Cardiac muscle cell (in vitro differentiated cells and primary cell): Measurements from ENCODE around the gene IRF8. TPM values are rescaled to one million over a fixed set of nuclear protein-coding genes. Genes with fewer than 3 reads are reported as not detected.
A peak's percentile ranks its signal among the peaks of the same experiment; 100 is the strongest.

Source experiments
- DNase-seq, 2 donors: peaks; one replicate each; pipeline versions ENCODE4 v3.0.0 to v3.0.0-alpha.2; 2010 to 2017; ENCODE audit warnings: low read depth in 1 of 2, low spot score in 1 of 2
- H3K27ac ChIP-seq: fragments of 200-600 bp; sonication (generic); 2 replicates; pipeline ENCODE4 v1.5.1; 2016
- H3K27me3 ChIP-seq: fragments of 200-600 bp; sonication (generic); 2 replicates; pipeline ENCODE4 v1.6.0; 2016; ENCODE audit warnings: control low read depth
- H3K36me3 ChIP-seq: fragments of 200-600 bp; sonication (generic); 2 replicates; pipeline ENCODE4 v1.5.1; 2016; ENCODE audit warnings: control low read depth
- H3K4me1 ChIP-seq: fragments of 200-600 bp; sonication (generic); 2 replicates; pipeline ENCODE4 v1.8.1; 2017; ENCODE audit warnings: low read depth, mild to moderate bottlenecking, mixed run types
- H3K4me3 ChIP-seq: fragments of 200-600 bp; sonication (generic); 2 replicates; pipeline ENCODE4 v1.5.1; 2016; ENCODE audit warnings: mild to moderate bottlenecking
- H3K9me3 ChIP-seq: fragments of 200-600 bp; sonication (generic); 2 replicates; pipeline ENCODE4 v1.5.1; 2017; ENCODE audit warnings: low read depth, mild to moderate bottlenecking, control low read depth
- polyA plus RNA-seq: library from polyadenylated mRNA; unstranded; fragments of >200 nt; fragmentation: Nextera tagmentation; extraction: Ambion mirVana; gene quantifications from 2 replicates; pipeline ENCODE4 v1.2.1, GENCODE V29; 2016
- total RNA-seq: library from RNA; depleted of rRNA; stranded (reverse); fragments of >200 nt; gene quantifications from 2 replicates; pipeline ENCODE4 v1.2.3, GENCODE V29; 2016
- TF ChIP-seq, protein P1 (sequence below): IDR thresholded peaks from 2 replicates; pipeline ENCODE4 v1.5.1; 2012; ENCODE audit warnings: low read depth, mild to moderate bottlenecking, low read length

IRF8 gene
- total and polyA plus RNA-seq, 2 experiments from 2014 or later = 1.7 to 12.8 TPM

DNA sequence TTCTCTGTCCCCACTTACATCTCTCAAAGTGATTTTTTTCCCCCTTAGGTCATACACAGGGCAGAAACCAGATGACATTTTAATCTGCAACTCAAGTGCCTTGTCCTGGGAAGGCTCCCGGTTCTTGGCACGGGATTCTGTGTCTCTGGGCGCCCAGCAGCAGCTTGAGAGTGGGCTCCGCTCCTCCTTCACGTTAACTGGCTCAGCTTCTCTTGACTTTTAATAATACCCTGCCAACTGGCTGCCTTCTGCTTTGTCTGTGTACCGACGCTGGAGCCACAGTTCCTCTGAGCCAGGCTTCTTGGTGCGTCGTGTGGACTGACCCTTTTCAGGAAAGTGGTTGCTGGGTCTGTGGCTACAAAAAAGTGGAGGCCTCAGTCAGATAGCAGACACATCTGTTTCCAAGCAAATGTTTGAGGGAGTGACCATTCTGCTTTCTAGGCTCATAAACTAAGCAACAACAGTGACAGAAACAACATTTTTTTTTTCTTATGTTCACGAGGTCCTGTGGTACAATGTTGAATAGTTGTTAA is 64.9 kb downstream of the IRF8 start:
- no peak overlapping the region for H3K4me3 ChIP-seq
- peak overlapping the region; percentile 97 for H3K27ac ChIP-seq
- H3K36me3 ChIP-seq = no peaks in the 10 kb centered on the region
- DNase-seq = peak; percentile 79 to 96
- peaks cover 36% of the 10 kb centered on the region for H3K4me1 ChIP-seq
- TF ChIP-seq, protein P1, sequence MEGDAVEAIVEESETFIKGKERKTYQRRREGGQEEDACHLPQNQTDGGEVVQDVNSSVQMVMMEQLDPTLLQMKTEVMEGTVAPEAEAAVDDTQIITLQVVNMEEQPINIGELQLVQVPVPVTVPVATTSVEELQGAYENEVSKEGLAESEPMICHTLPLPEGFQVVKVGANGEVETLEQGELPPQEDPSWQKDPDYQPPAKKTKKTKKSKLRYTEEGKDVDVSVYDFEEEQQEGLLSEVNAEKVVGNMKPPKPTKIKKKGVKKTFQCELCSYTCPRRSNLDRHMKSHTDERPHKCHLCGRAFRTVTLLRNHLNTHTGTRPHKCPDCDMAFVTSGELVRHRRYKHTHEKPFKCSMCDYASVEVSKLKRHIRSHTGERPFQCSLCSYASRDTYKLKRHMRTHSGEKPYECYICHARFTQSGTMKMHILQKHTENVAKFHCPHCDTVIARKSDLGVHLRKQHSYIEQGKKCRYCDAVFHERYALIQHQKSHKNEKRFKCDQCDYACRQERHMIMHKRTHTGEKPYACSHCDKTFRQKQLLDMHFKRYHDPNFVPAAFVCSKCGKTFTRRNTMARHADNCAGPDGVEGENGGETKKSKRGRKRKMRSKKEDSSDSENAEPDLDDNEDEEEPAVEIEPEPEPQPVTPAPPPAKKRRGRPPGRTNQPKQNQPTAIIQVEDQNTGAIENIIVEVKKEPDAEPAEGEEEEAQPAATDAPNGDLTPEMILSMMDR = no peak
- no peaks in the 10 kb centered on the region for H3K27me3 ChIP-seq
- H3K9me3 ChIP-seq = no peaks in the 10 kb centered on the region

DNA sequence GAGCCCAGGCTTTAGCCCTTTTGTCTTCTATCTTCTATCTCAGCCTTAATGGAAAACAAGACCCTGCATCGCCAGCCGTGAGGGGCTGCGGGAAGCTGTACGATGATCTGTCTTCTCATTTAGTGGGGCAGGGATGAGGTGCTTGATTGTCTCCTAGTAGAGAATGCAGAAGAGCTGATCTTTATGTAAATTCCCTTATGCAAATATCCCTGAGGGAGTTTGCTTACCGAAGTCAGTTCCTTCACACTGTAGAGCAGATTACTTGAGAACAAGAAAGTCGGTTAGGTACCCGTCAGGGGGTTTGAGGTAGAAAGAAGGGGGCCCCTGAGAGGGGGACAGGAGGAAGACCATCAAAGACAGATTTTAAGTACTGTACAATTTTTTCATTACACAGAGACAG is 66.2 kb downstream of the IRF8 start:
- DNase-seq = no peak
- H3K27ac ChIP-seq = peak overlapping the region; percentile 97
- no peaks in the 10 kb centered on the region for H3K9me3 ChIP-seq

DNA sequence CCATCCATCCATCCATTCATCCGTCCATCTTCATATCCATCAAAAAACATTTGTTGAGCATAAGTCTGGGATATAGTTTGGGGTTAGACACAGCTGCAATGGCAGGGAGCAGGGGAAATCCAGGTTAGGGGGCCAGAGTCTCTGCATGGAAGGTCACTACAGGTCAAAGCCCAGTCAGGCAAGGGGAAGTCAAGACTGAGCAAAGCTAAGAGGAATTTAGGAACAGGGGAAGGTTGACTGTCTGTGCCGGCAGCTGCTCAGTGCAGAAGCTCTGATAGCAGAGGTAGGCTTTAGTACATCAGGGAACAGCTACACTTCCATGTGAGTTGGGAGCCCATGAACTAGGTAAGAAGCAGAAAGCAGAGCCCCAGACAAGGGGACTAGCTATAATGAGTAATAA is 68.1 kb downstream of the IRF8 start:
- Histone ChIP-seq H3K36me3 (no peaks in the 10 kb centered on the region), H3K4me3 (no peak overlapping the region), H3K4me1 (peaks cover 33% of the 10 kb centered on the region), H3K27me3 (no peaks in the 10 kb centered on the region), H3K9me3 (no peaks in the 10 kb centered on the region), H3K27ac (no peak overlapping the region)
- no peak for DNase-seq
- TF ChIP-seq, protein P1 = no peak

More for the DNA sequence above, 66.2 kb downstream of the IRF8 start:
- Histone ChIP-seq H3K4me3 (no peak overlapping the region), H3K4me1 (peaks cover 39% of the 10 kb centered on the region), H3K36me3 (no peaks in the 10 kb centered on the region), H3K27me3 (no peaks in the 10 kb centered on the region)
- TF ChIP-seq, protein P1 = no peak

DNA sequence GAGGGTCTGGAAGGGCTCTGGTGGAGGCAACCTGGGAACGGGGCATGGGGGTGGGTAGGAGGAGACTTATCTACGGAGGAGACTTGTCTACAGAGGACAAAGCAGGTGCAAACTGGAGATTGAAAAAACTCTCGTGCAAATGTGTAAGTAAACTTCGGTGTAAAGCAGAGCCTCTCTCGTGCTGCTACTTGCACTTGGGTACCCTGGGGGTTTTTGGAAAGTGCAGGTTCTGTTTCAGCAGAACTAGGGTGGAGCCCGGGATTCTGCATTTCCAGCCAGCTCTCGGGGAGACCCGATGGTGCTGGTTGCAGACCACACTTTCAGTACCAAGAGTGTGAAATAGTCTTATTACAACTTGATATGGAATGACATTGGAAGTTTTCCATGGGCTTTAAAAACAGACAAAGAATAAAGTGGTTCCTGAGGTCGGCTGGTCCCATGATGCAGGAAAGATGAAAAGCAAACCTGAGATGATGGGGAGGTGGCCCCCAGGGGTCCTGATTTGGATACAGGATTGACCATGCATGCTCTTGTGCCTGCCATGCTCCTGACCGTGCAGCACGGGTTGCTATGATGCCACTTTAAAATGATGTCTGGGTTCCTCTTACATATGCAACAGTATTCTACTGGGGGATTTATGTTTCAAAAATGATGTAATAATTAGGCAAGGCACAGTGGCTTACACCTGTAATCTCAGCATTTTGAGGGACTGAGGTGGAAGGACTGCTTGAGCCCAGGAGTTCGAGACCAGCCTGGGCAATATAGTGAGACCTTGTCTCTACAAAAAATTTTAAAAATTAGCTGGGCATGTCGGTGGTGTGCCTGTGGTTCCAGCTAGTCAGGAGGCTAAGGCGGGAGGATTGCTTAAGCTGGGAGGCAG is 69.3 kb downstream of the IRF8 start:
- Histone ChIP-seq H3K4me1 (peaks cover 22% of the 10 kb centered on the region), H3K36me3 (no peaks in the 10 kb centered on the region), H3K27me3 (no peaks in the 10 kb centered on the region), H3K4me3 (no peak overlapping the region), H3K27ac (no peak overlapping the region), H3K9me3 (no peaks in the 10 kb centered on the region)
- TF ChIP-seq, protein P1 = no peak
- DNase-seq = no peak

DNA sequence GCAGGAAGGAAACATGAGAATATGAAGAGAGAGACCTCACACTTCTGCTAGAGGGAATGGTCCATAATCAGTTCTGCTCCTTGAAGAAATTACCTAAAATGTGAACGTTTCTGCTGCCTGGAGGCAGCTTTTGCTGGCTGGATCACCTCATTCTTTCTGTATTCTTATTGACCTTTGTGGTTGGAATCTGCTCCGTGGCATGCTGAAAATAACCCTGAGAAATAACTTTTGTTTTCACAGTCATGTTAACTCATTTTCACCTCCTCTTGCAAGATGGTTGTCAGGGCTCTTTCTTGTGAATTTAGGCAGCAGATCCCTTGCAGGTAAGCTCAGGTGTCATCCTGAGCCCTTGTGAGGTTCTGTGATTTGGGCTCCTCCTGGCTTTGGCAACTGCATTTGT is 70.2 kb downstream of the IRF8 start:
- DNase-seq = peak in 1 of 2 donors; percentile 58
- Histone ChIP-seq H3K27me3 (no peaks in the 10 kb centered on the region), H3K36me3 (no peaks in the 10 kb centered on the region), H3K4me3 (no peak overlapping the region), H3K4me1 (peaks cover 17% of the 10 kb centered on the region), H3K9me3 (no peaks in the 10 kb centered on the region), H3K27ac (no peak overlapping the region)
- TF ChIP-seq, protein P1 = no peak
